K562 (cell line): ENCODE data around the gene WDR55. TPM values are rescaled to one million over a fixed set of nuclear protein-coding genes. Genes with fewer than 3 reads are reported as not detected.

Experiments used
- CC2D1A ChIP-seq: fragments of 450-650 bp; IDR thresholded peaks from 2 replicates; pipeline ENCODE4 v1.6.1; 2017; ENCODE audit warnings: mild to moderate bottlenecking
- KLF1 ChIP-seq: fragments of 450-650 bp; IDR thresholded peaks from 2 replicates; pipeline ENCODE4 v1.6.1; 2016; ENCODE audit warnings: missing genetic modification characterization, missing compliant biosample characterization
- KLF16 ChIP-seq: IDR thresholded peaks from 2 replicates; pipeline ENCODE4 v1.6.1; 2016; ENCODE audit warnings: antibody characterized with exemption
- MAZ ChIP-seq, 2 experiments: fragments of 450-650 bp in 1 of 2; sonication (generic) in 1 of 2; formaldehyde crosslinking; IDR thresholded peaks in 1 of 2; conservative IDR thresholded peaks in 1 of 2; 2 replicates each; pipeline versions ENCODE4 v1.4.0 to v1.5.0; 2020; ENCODE audit warnings: mild to moderate bottlenecking in 1 of 2, missing genetic modification reagents in 1 of 2
- PBX2 ChIP-seq, 2 experiments: IDR thresholded peaks in 1 of 2; conservative IDR thresholded peaks in 1 of 2; 2 replicates each; pipeline ENCODE4 v1.6.1; 2016; ENCODE audit warnings: low read depth in 2 of 2, mild to moderate bottlenecking in 1 of 2, missing compliant biosample characterization in 1 of 2, missing genetic modification characterization in 1 of 2, moderate library complexity in 1 of 2
- SAFB ChIP-seq: fragments of 200-400 bp; formaldehyde crosslinking; IDR thresholded peaks from 2 replicates; pipeline ENCODE4 v1.6.1; 2017; ENCODE audit warnings: low read depth, low read length, borderline replicate concordance
- TSC22D4 ChIP-seq: fragments of 450-650 bp; IDR thresholded peaks from 2 replicates; pipeline ENCODE4 v1.6.1; 2016; ENCODE audit warnings: missing genetic modification characterization, missing biosample characterization, control low read depth
- ZBTB40 ChIP-seq, 2 experiments: fragments of 450-650 bp in 1 of 2; sonication (generic) in 1 of 2; formaldehyde crosslinking in 1 of 2; IDR thresholded peaks; 2 replicates each; pipeline versions ENCODE4 v1.7.1 to v1.9.0; 2016 to 2022; ENCODE audit warnings: inconsistent platforms in 1 of 2, mild to moderate bottlenecking in 1 of 2, missing genetic modification reagents in 1 of 2
- ZKSCAN8 ChIP-seq: fragments of 200-800 bp; sonication (Bioruptor generic); IDR thresholded peaks from 2 replicates; pipeline ENCODE4 v1.6.1; 2016; ENCODE audit warnings: missing genetic modification characterization, missing compliant biosample characterization
- ZNF780A ChIP-seq: fragments of 250-450 bp; sonication (Bioruptor Pico); IDR thresholded peaks from 2 replicates; pipeline ENCODE4 v1.5.0; 2021; ENCODE audit warnings: mild to moderate bottlenecking
- polyA plus RNA-seq, 8 experiments: library from polyadenylated mRNA; depleted of rRNA in 4 of 8; stranded (reverse) in 5 of 8; unstranded in 3 of 8; fragments of >200 nt; fragmentation: Nextera tagmentation in 2 of 8; fragmentation: Illumina TruSeq in 1 of 8; extraction: Ambion mirVana in 2 of 8; extraction: Trizol in 1 of 8; gene quantifications; 2 replicates each; pipeline versions ENCODE4 v1.2.1 to v1.2.3, GENCODE V29; 2011 to 2014; ENCODE audit warnings: inconsistent platforms in 1 of 8, missing spikeins in 1 of 8
- total RNA-seq, 7 experiments: library from RNA; depleted of rRNA in 6 of 7; stranded (reverse); fragments of >200 nt in 6 of 7; fragmentation: Illumina TruSeq in 2 of 7; extraction: Trizol in 2 of 7; gene quantifications; 2 replicates each; pipeline versions ENCODE4 v1.2.1 to v1.2.3, GENCODE V29; 2011 to 2021; ENCODE audit warnings: low replicate concordance in 1 of 7

The WDR55 gene
- total and polyA plus RNA-seq, 9 of the 15 experiments (the other 6 are each of a cell fraction or from before 2014, with no cell fraction given) = 5.2 to 45.0 (median 29.3) TPM

GRCh38 chr5:140690941-140691924 is 26.5 kb downstream of the WDR55 start, which contains the start of the genes HARS1 and HARS2 (continued):
- TF ChIP-seq PBX2 (CRISPR knock-in tag; IDR thresholded peaks at IDR 0.05; ENCODE audit: low read depth) (no peak), PBX2 (tag; conservative IDR thresholded peaks at IDR 0.05; ENCODE audit: low read depth) (0 out of 2 replicates have a peak, but pooled peaks have one; percentile 23), TSC22D4 (tag) (no peak), SAFB (no peak; the same call in 1 of the 2 replicates), ZBTB40 (IDR thresholded peaks at IDR 0.05) (peak; percentile 98), ZBTB40 (CRISPR knock-in tag; IDR thresholded peaks at IDR 0.05) (no peak), ZKSCAN8 (CRISPR knock-in tag) (no peak), KLF16 (no peak), ZNF780A (CRISPR knock-in tag) (no peak), MAZ (CRISPR knock-in tag; conservative IDR thresholded peaks at IDR 0.05 in 1 of 2, IDR thresholded peaks at IDR 0.05 in 1 of 2) (peak; percentile 65 to 68; a peak in 3 of 4 replicates), KLF1 (0 out of 2 replicates have a peak, but pooled peaks have one; percentile 56), CC2D1A (0 out of 2 replicates have a peak, but pooled peaks have one; percentile 25)
